Adipocyte (in vitro differentiated cells): Measurements from ENCODE around the gene LOXL4.

Experiments
- DNase-seq: peaks from one replicate; pipeline ENCODE4 v3.0.0-alpha.2; 2015; ENCODE audit warnings: low read depth
- H3K27me3 ChIP-seq: replicated peaks from 2 replicates; pipeline ENCODE4 v1.7.0; 2013; ENCODE audit warnings: mild to moderate bottlenecking, low read length, moderate library complexity; ENCODE audit not compliant: control insufficient read depth, insufficient read depth
- H3K36me3 ChIP-seq: 2 replicates; pipeline ENCODE4 v1.7.0; 2013; ENCODE audit warnings: low read length, mild to moderate bottlenecking, moderate library complexity; ENCODE audit not compliant: control insufficient read depth, insufficient read depth, severe bottlenecking
- H3K4me1 ChIP-seq: 2 replicates; pipeline ENCODE4 v1.7.0; 2013; ENCODE audit warnings: mild to moderate bottlenecking, low read length, moderate library complexity; ENCODE audit not compliant: control insufficient read depth, insufficient read depth
- H3K4me3 ChIP-seq: 2 replicates; pipeline ENCODE4 v1.7.0; 2013; ENCODE audit warnings: mild to moderate bottlenecking, low read length, moderate library complexity
- H3K9ac ChIP-seq: 2 replicates; pipeline ENCODE4 v1.7.0; 2013; ENCODE audit warnings: mild to moderate bottlenecking, low read length, moderate library complexity
- H3K9me3 ChIP-seq: 2 replicates; pipeline ENCODE4 v1.7.0; 2013; ENCODE audit warnings: mild to moderate bottlenecking, low read length, moderate library complexity; ENCODE audit not compliant: control insufficient read depth

The LOXL4 gene

DNA sequence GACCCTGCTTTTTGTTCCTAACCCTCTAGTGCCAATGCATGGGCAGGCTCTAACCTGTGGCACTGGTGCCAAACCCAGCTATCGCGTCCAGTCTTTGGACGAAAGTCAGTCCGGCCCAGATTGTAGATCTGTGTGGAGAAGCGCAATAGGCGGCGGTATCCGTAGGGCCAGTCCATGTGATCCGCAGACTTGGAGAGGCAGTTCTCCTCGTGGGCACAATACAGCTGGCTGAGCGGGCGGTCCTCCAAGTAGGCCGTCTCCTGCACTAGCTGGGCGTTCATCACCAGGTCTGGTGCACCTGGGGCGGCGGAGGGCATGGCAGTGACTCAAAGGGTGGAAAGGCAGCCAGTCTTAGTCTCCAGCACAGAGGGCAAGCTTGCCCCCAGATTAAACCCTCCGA, 14.5 kb downstream of the LOXL4 start:
- H3K27me3 ChIP-seq: no peaks in the 10 kb centered on the region
- DNase-seq: no peak
- H3K4me3 ChIP-seq: no peak overlapping the region

GRCh38 chr10:98252464-98252863, 15.5 kb downstream of the LOXL4 start:
- Histone ChIP-seq H3K4me3 (no peak overlapping the region), H3K36me3 (peaks cover 38% of the 10 kb centered on the region), H3K4me1 (no peaks in the 10 kb centered on the region), H3K27me3 (no peaks in the 10 kb centered on the region), H3K9me3 (no peaks in the 10 kb centered on the region), H3K9ac (no peak overlapping the region)
- no peak for DNase-seq

More for the DNA sequence above, 14.5 kb downstream of the LOXL4 start:
- Histone ChIP-seq H3K36me3 (peaks cover 27% of the 10 kb centered on the region), H3K9ac (no peak overlapping the region), H3K4me1 (no peaks in the 10 kb centered on the region), H3K9me3 (no peaks in the 10 kb centered on the region)

- no peak overlapping the region for H3K4me3 ChIP-seq
- H3K4me1 ChIP-seq: no peaks in the 10 kb centered on the region
- H3K9me3 ChIP-seq: no peaks in the 10 kb centered on the region
- DNase-seq: no peak
- peaks cover 45% of the 10 kb centered on the region for H3K36me3 ChIP-seq
- H3K27me3 ChIP-seq: no peaks in the 10 kb centered on the region
- no peak overlapping the region for H3K9ac ChIP-seq
Measured at GRCh38 chr10:98251399-98251798, 16.6 kb downstream of the LOXL4 start.

GRCh38 chr10:98249134-98249533, 18.9 kb downstream of the LOXL4 start:
- no peak overlapping the region for H3K4me3 ChIP-seq
- H3K4me1 ChIP-seq: no peaks in the 10 kb centered on the region
- no peak overlapping the region for H3K9ac ChIP-seq
- no peak for DNase-seq
- no peaks in the 10 kb centered on the region for H3K27me3 ChIP-seq
- no peaks in the 10 kb centered on the region for H3K9me3 ChIP-seq
- H3K36me3 ChIP-seq: peaks cover 66% of the 10 kb centered on the region

DNA sequence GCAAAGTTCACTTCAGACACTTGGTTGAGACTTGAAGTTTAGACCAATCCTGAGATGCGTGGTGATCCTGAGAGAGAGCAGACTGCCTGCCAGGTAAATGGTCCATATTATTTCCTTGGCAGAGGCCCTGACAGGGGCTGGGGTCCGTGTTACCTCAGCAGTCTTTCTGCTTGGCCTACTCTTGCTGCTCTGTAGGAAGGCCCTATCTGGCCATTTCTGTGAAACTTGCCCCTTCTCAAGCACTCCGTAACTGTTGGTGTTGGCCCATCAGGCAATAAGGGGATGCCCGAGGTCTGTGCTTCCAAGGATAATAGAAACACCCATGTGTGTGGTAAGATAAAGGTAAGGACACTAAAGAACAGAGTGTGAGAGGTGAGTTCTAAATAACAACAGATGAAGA, 20.0 kb downstream of the LOXL4 start:
- Histone ChIP-seq H3K9me3 (no peaks in the 10 kb centered on the region), H3K36me3 (peaks cover 70% of the 10 kb centered on the region), H3K4me1 (no peaks in the 10 kb centered on the region), H3K4me3 (no peak overlapping the region), H3K27me3 (no peaks in the 10 kb centered on the region), H3K9ac (no peak overlapping the region)
- DNase-seq: no peak

- Histone ChIP-seq H3K36me3 (peaks cover 69% of the 10 kb centered on the region), H3K4me3 (no peak overlapping the region), H3K27me3 (no peaks in the 10 kb centered on the region), H3K9ac (no peak overlapping the region), H3K4me1 (no peaks in the 10 kb centered on the region), H3K9me3 (no peaks in the 10 kb centered on the region)
- peak; percentile 42 for DNase-seq
Measured at GRCh38 chr10:98246911-98247805, 20.8 kb downstream of the LOXL4 start.

- Histone ChIP-seq H3K36me3 (peaks cover 60% of the 10 kb centered on the region), H3K9me3 (no peaks in the 10 kb centered on the region), H3K9ac (no peak overlapping the region), H3K27me3 (no peaks in the 10 kb centered on the region), H3K4me1 (no peaks in the 10 kb centered on the region), H3K4me3 (no peak overlapping the region)
- peak; percentile 56 for DNase-seq
Measured at GRCh38 chr10:98244586-98244985, 23.4 kb downstream of the LOXL4 start.

DNA sequence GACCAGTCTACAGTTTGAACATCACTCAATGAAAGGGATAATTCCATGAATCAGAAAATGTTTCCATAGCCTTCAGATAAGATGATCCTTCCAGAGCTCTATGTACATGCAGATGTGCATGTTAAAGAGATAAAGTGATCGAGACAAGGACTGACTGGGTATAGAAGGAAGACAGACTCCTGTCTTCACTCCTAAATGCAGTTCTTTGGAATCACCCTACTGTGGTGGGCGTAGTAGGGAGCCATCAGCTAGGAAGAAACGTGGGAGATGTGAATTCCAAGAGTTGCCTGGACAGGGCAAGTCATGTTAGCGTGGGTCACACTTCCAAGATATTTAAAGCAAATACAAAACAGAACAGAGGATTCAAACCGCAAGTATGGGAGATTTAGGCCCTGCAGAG, 23.9 kb downstream of the LOXL4 start:
- Histone ChIP-seq H3K9ac (no peak overlapping the region), H3K4me1 (no peaks in the 10 kb centered on the region), H3K4me3 (no peak overlapping the region), H3K27me3 (no peaks in the 10 kb centered on the region), H3K9me3 (no peaks in the 10 kb centered on the region), H3K36me3 (peaks cover 58% of the 10 kb centered on the region)
- no peak for DNase-seq

- Histone ChIP-seq H3K9me3 (no peaks in the 10 kb centered on the region), H3K4me3 (no peak overlapping the region), H3K27me3 (no peaks in the 10 kb centered on the region), H3K4me1 (no peaks in the 10 kb centered on the region), H3K36me3 (peaks cover 48% of the 10 kb centered on the region), H3K9ac (no peak overlapping the region)
- DNase-seq: peak; percentile 68
Measured at GRCh38 chr10:98242823-98243222, 25.2 kb downstream of the LOXL4 start.

DNA sequence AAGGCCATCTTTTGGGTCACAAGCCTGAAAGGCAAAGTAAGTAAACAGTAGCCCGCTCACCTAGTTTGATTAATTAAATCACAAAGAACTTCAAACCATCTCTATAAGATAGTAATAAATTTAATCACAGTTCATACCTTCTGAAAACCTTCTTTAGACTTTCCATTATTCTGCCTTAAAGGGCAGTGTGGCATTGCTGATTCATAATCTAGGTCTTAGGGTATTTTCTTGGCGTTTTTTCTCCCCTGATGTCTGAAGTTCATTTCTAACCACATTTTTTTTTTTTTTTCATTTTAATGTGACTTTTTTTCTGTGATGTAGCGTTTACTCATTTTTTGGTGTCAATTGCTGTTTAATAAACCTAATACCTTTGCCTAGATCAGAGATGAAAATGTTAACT, 27.5 kb downstream of the LOXL4 start:
- Histone ChIP-seq H3K9me3 (no peaks in the 10 kb centered on the region), H3K36me3 (peaks cover 50% of the 10 kb centered on the region), H3K27me3 (no peaks in the 10 kb centered on the region), H3K4me1 (peaks cover 8% of the 10 kb centered on the region), H3K9ac (no peak overlapping the region), H3K4me3 (no peak overlapping the region)
- DNase-seq: no peak

DNA sequence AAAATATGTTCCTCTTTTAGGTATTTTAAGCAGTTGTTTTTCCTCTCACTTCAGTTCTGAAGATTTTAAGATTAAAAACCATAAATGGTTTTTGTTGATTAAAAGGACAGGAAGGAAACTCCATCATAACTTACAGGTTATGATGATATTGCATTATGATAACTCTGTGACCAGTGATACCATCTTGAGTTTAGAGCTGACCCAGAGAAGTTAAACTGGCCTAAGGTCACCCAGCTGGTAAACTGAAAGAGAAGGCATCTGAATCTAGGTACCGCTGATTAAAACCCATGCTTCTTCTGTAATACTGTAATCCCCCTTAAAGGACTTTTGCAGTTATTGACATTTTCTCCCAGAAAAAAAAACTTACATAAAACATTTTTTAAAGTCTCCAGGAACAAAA, 29.6 kb downstream of the LOXL4 start:
- peaks cover 8% of the 10 kb centered on the region for H3K4me1 ChIP-seq
- peaks cover 44% of the 10 kb centered on the region for H3K36me3 ChIP-seq
- no peak overlapping the region for H3K4me3 ChIP-seq
- no peaks in the 10 kb centered on the region for H3K27me3 ChIP-seq
- no peaks in the 10 kb centered on the region for H3K9me3 ChIP-seq
- DNase-seq: no peak
- no peak overlapping the region for H3K9ac ChIP-seq

DNA sequence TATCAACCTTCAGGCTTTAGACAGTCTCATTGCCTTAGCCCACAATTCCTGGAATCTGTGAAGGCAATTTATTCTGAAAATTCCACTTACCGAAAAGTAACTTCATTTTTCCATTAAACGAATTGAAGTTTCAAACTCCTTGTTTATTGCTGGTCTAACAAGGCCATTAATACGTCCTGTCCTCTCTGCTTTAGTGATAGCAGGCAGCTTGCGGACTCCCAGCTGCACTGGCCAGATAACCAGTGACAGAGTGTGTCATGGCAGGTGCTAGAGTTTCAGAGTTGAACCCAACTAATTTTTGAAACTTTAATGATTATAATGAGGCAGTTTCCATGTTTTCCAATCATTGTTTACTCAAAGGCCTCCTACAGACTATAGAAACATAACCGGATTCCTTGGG, 31.1 kb downstream of the LOXL4 start:
- Histone ChIP-seq H3K4me1 (peaks cover 8% of the 10 kb centered on the region), H3K36me3 (peaks cover 42% of the 10 kb centered on the region), H3K9ac (no peak overlapping the region), H3K4me3 (no peak overlapping the region), H3K27me3 (no peaks in the 10 kb centered on the region), H3K9me3 (no peaks in the 10 kb centered on the region)
- DNase-seq: no peak
